GM12891 (cell line): Measurements from ENCODE around the gene DLG1.

Source experiments
- PAX5 ChIP-seq: IDR thresholded peaks from 2 replicates; pipeline ENCODE4 v1.6.1; 2011; ENCODE audit warnings: low read length, moderate library complexity, mild to moderate bottlenecking; ENCODE audit not compliant: insufficient read depth, severe bottlenecking
- POLR2A ChIP-seq: IDR thresholded peaks from 2 replicates; pipeline ENCODE4 v1.6.1; 2011; ENCODE audit warnings: low read depth, low read length, control low read depth
- POLR2AphosphoS5 ChIP-seq: IDR thresholded peaks from 2 replicates; pipeline ENCODE4 v1.6.1; 2011; ENCODE audit warnings: low read depth, low read length, control low read depth
- POU2F2 ChIP-seq: IDR thresholded peaks from 2 replicates; pipeline ENCODE4 v1.6.1; 2011; ENCODE audit warnings: low read depth, mild to moderate bottlenecking, control low read depth, low read length, moderate library complexity
- SPI1 ChIP-seq: IDR thresholded peaks from 2 replicates; pipeline ENCODE4 v1.6.1; 2011; ENCODE audit warnings: low read depth, low read length, control low read depth
- TAF1 ChIP-seq: IDR thresholded peaks from 2 replicates; pipeline ENCODE4 v1.6.1; 2011; ENCODE audit warnings: low read depth, low read length, control low read depth

DNA sequence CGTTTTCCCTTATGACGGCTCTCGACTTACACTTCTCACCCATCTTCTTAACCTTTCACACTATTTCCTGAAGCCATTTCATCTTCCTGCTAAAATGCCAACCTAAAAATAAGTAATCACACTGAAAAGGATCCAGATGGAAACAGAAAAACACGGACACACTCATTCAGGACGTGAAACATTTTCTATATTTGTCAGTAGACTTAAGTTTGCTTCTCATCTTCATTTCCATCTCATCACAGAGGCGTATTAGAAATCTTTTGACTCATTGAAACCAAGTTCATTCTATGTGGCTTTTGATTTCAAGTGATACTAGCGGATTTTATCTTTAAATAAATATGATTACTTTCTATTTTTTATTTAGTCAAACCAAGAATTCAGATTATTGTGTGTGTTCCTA, 27.4 kb upstream of the DLG1 start:
- TF ChIP-seq TAF1, result no peak
- no peak for TF ChIP-seq POU2F2
- TF ChIP-seq POLR2A, result no peak
- TF ChIP-seq POLR2AphosphoS5, result no peak
- TF ChIP-seq PAX5, result no peak
- TF ChIP-seq SPI1, result no peak
